ENCODE data around the gene SLC6A9.
A peak's percentile ranks its signal among the peaks of the same experiment; 100 is the strongest.

DNA sequence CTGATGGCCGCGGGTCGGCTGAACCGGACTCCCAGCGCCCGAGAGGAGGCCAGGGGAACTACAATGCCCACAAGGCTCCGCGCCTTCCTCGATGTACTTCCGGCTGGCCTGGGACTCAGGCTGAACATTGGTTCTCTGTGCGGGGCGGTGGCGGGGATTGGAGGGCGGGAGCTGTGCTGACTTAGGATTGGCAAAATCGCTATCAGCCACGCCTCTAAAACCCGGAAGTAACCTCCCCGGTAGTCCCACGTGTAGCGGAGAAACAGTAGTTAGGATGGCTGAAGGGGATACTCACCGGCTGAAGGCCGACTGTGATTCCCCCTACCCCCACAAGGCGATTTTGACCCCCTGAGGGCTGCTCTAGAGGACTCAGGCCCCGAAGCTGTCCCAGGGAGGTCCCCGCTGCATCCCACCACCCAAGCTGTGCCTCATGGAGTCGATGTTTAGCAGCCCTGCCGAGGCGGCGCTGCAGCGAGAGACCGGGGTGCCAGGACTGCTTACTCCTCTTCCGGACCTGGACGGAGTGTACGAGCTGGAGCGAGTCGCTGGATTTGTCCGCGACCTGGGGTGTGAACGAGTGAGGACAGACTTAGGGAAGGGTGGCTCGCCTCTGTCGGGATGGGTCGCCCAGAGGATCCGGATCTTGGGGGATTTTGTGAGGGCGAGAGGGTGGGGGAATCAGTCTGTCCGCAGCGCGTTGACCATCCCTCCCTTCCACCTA lies 61.4 kb downstream of the SLC6A9 start, which contains the start of gene DPH2:
- TF ChIP-seq, protein P1, sequence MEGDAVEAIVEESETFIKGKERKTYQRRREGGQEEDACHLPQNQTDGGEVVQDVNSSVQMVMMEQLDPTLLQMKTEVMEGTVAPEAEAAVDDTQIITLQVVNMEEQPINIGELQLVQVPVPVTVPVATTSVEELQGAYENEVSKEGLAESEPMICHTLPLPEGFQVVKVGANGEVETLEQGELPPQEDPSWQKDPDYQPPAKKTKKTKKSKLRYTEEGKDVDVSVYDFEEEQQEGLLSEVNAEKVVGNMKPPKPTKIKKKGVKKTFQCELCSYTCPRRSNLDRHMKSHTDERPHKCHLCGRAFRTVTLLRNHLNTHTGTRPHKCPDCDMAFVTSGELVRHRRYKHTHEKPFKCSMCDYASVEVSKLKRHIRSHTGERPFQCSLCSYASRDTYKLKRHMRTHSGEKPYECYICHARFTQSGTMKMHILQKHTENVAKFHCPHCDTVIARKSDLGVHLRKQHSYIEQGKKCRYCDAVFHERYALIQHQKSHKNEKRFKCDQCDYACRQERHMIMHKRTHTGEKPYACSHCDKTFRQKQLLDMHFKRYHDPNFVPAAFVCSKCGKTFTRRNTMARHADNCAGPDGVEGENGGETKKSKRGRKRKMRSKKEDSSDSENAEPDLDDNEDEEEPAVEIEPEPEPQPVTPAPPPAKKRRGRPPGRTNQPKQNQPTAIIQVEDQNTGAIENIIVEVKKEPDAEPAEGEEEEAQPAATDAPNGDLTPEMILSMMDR (IDR thresholded peaks at IDR 0.05; ENCODE audit: low read depth, low read length, missing input control): no peak
- TF ChIP-seq GABPA (IDR thresholded peaks at IDR 0.05 in 1 of 2, conservative IDR thresholded peaks at IDR 0.05 in 1 of 2) (peak; percentile 76 to 94), TAF1 (conservative IDR thresholded peaks at IDR 0.05) (no peak), SP1 (IDR thresholded peaks at IDR 0.05) (peak; percentile 59), FOXA1 (IDR thresholded peaks at IDR 0.05) (no peak), RAD21 (IDR thresholded peaks at IDR 0.05) (no peak), RXRA (IDR thresholded peaks at IDR 0.05) (no peak)
- TF ChIP-seq, protein P2, sequence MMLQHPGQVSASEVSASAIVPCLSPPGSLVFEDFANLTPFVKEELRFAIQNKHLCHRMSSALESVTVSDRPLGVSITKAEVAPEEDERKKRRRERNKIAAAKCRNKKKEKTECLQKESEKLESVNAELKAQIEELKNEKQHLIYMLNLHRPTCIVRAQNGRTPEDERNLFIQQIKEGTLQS (IDR thresholded peaks at IDR 0.05): no peak
- TF ChIP-seq, protein P3, sequence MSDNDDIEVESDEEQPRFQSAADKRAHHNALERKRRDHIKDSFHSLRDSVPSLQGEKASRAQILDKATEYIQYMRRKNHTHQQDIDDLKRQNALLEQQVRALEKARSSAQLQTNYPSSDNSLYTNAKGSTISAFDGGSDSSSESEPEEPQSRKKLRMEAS (IDR thresholded peaks at IDR 0.05): peak; percentile 93
- TF ChIP-seq, protein P4, sequence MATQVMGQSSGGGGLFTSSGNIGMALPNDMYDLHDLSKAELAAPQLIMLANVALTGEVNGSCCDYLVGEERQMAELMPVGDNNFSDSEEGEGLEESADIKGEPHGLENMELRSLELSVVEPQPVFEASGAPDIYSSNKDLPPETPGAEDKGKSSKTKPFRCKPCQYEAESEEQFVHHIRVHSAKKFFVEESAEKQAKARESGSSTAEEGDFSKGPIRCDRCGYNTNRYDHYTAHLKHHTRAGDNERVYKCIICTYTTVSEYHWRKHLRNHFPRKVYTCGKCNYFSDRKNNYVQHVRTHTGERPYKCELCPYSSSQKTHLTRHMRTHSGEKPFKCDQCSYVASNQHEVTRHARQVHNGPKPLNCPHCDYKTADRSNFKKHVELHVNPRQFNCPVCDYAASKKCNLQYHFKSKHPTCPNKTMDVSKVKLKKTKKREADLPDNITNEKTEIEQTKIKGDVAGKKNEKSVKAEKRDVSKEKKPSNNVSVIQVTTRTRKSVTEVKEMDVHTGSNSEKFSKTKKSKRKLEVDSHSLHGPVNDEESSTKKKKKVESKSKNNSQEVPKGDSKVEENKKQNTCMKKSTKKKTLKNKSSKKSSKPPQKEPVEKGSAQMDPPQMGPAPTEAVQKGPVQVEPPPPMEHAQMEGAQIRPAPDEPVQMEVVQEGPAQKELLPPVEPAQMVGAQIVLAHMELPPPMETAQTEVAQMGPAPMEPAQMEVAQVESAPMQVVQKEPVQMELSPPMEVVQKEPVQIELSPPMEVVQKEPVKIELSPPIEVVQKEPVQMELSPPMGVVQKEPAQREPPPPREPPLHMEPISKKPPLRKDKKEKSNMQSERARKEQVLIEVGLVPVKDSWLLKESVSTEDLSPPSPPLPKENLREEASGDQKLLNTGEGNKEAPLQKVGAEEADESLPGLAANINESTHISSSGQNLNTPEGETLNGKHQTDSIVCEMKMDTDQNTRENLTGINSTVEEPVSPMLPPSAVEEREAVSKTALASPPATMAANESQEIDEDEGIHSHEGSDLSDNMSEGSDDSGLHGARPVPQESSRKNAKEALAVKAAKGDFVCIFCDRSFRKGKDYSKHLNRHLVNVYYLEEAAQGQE (IDR thresholded peaks at IDR 0.05): peak; percentile 79
- TF ChIP-seq, protein P5, sequence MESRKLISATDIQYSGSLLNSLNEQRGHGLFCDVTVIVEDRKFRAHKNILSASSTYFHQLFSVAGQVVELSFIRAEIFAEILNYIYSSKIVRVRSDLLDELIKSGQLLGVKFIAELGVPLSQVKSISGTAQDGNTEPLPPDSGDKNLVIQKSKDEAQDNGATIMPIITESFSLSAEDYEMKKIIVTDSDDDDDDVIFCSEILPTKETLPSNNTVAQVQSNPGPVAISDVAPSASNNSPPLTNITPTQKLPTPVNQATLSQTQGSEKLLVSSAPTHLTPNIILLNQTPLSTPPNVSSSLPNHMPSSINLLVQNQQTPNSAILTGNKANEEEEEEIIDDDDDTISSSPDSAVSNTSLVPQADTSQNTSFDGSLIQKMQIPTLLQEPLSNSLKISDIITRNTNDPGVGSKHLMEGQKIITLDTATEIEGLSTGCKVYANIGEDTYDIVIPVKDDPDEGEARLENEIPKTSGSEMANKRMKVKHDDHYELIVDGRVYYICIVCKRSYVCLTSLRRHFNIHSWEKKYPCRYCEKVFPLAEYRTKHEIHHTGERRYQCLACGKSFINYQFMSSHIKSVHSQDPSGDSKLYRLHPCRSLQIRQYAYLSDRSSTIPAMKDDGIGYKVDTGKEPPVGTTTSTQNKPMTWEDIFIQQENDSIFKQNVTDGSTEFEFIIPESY (IDR thresholded peaks at IDR 0.05): no peak

Measured in liver (tissue), 3 donors.